Measurements from ENCODE around the gene PXYLP1.
"Not testable (repeated sequence)": the region's sequence is repeated elsewhere in the genome, so short reads cannot be mapped to it uniquely, and the experiment has no call there.

The PXYLP1 gene

GRCh38 chr3:141231101-141231951, at the start of gene PXYLP1:
Gene PXYLP1, plus strand, starts transcription at chr3:141231825. Its CDS starts 28,351 bp downstream, at chr3:141260176.
- Histone ChIP-seq H3K27ac (ENCODE audit: low read length) (no peak within 1 kb of the TSS), H3K4me1 (ENCODE audit: control insufficient read depth, low read depth, low read length) (peaks cover 17% of the 10 kb centered on the region), H3K9ac (ENCODE audit: low read length) (peak within 1 kb of the TSS; percentile 34), H3K36me3 (ENCODE audit: control insufficient read depth, low read depth, low read length) (no peaks in the 10 kb centered on the region), H3K27me3 (ENCODE audit: control insufficient read depth, insufficient read depth, low read length) (peaks cover 30% of the 10 kb centered on the region), H3K9me3 (ENCODE audit: control insufficient read depth, low read depth, low read length) (no peaks in the 10 kb centered on the region), H3K4me3 (ENCODE audit: low read length) (peak within 1 kb of the TSS; percentile 62)

- no peaks in the 10 kb centered on the region for H3K27me3 ChIP-seq (ENCODE audit: control insufficient read depth, insufficient read depth, low read length)
- no peaks in the 10 kb centered on the region for H3K36me3 ChIP-seq (ENCODE audit: control insufficient read depth, low read depth, low read length)
- no peak overlapping the region for H3K4me3 ChIP-seq (ENCODE audit: low read length)
- H3K27ac ChIP-seq (ENCODE audit: low read length), result no peak overlapping the region
- no peak overlapping the region for H3K9ac ChIP-seq (ENCODE audit: low read length)
- no peaks in the 10 kb centered on the region for H3K4me1 ChIP-seq (ENCODE audit: control insufficient read depth, low read depth, low read length)
- H3K9me3 ChIP-seq (ENCODE audit: control insufficient read depth, low read depth, low read length), result no peaks in the 10 kb centered on the region
Observed at GRCh38 chr3:141183606-141184005, 48.0 kb upstream of the PXYLP1 start.

- Histone ChIP-seq H3K4me1 (ENCODE audit: control insufficient read depth, low read depth, low read length) (no peaks in the 10 kb centered on the region), H3K9ac (ENCODE audit: low read length) (no peak overlapping the region), H3K9me3 (ENCODE audit: control insufficient read depth, low read depth, low read length) (no peaks in the 10 kb centered on the region), H3K27ac (ENCODE audit: low read length) (no peak overlapping the region), H3K4me3 (ENCODE audit: low read length) (no peak overlapping the region), H3K27me3 (ENCODE audit: control insufficient read depth, insufficient read depth, low read length) (no peaks in the 10 kb centered on the region), H3K36me3 (ENCODE audit: control insufficient read depth, low read depth, low read length) (no peaks in the 10 kb centered on the region)
Observed at GRCh38 chr3:141184430-141184829, 47.2 kb upstream of the PXYLP1 start.

GRCh38 chr3:141191097-141191749, 40.4 kb upstream of the PXYLP1 start:
- Histone ChIP-seq H3K36me3 (ENCODE audit: control insufficient read depth, low read depth, low read length) (no peaks in the 10 kb centered on the region), H3K4me1 (ENCODE audit: control insufficient read depth, low read depth, low read length) (no peaks in the 10 kb centered on the region), H3K9ac (ENCODE audit: low read length) (no peak overlapping the region), H3K27ac (ENCODE audit: low read length) (no peak overlapping the region), H3K27me3 (ENCODE audit: control insufficient read depth, insufficient read depth, low read length) (no peaks in the 10 kb centered on the region), H3K4me3 (ENCODE audit: low read length) (no peak overlapping the region), H3K9me3 (ENCODE audit: control insufficient read depth, low read depth, low read length) (no peaks in the 10 kb centered on the region)

- H3K4me1 ChIP-seq (ENCODE audit: control insufficient read depth, low read depth, low read length), result no peaks in the 10 kb centered on the region
- H3K27me3 ChIP-seq (ENCODE audit: control insufficient read depth, insufficient read depth, low read length), result no peaks in the 10 kb centered on the region
Observed at GRCh38 chr3:141192345-141192744, 39.3 kb upstream of the PXYLP1 start.

GRCh38 chr3:141193066-141193830, 38.4 kb upstream of the PXYLP1 start:
- H3K4me1 ChIP-seq (ENCODE audit: control insufficient read depth, low read depth, low read length), result no peaks in the 10 kb centered on the region
- no peak overlapping the region for H3K9ac ChIP-seq (ENCODE audit: low read length)
- no peak overlapping the region for H3K4me3 ChIP-seq (ENCODE audit: low read length)
- no peaks in the 10 kb centered on the region for H3K27me3 ChIP-seq (ENCODE audit: control insufficient read depth, insufficient read depth, low read length)
- no peak overlapping the region for H3K27ac ChIP-seq (ENCODE audit: low read length)
- no peaks in the 10 kb centered on the region for H3K9me3 ChIP-seq (ENCODE audit: control insufficient read depth, low read depth, low read length)
- H3K36me3 ChIP-seq (ENCODE audit: control insufficient read depth, low read depth, low read length), result no peaks in the 10 kb centered on the region

More at GRCh38 chr3:141192345-141192744, 39.3 kb upstream of the PXYLP1 start:
- Histone ChIP-seq H3K36me3 (ENCODE audit: control insufficient read depth, low read depth, low read length) (no peaks in the 10 kb centered on the region), H3K9me3 (ENCODE audit: control insufficient read depth, low read depth, low read length) (no peaks in the 10 kb centered on the region), H3K4me3 (ENCODE audit: low read length) (no peak overlapping the region), H3K27ac (ENCODE audit: low read length) (no peak overlapping the region), H3K9ac (ENCODE audit: low read length) (no peak overlapping the region)

GRCh38 chr3:141201122-141201521, 30.5 kb upstream of the PXYLP1 start:
- H3K4me1 ChIP-seq (ENCODE audit: control insufficient read depth, low read depth, low read length), result no peaks in the 10 kb centered on the region
- H3K27ac ChIP-seq (ENCODE audit: low read length), result no peak overlapping the region
- H3K4me3 ChIP-seq (ENCODE audit: low read length), result no peak overlapping the region
- no peaks in the 10 kb centered on the region for H3K27me3 ChIP-seq (ENCODE audit: control insufficient read depth, insufficient read depth, low read length)
- H3K9me3 ChIP-seq (ENCODE audit: control insufficient read depth, low read depth, low read length), result no peaks in the 10 kb centered on the region
- no peak overlapping the region for H3K9ac ChIP-seq (ENCODE audit: low read length)
- H3K36me3 ChIP-seq (ENCODE audit: control insufficient read depth, low read depth, low read length), result no peaks in the 10 kb centered on the region

GRCh38 chr3:141202682-141203081, 28.9 kb upstream of the PXYLP1 start:
- Histone ChIP-seq H3K4me3 (ENCODE audit: low read length) (no peak overlapping the region), H3K4me1 (ENCODE audit: control insufficient read depth, low read depth, low read length) (no peaks in the 10 kb centered on the region), H3K27ac (ENCODE audit: low read length) (no peak overlapping the region), H3K9ac (ENCODE audit: low read length) (no peak overlapping the region), H3K9me3 (ENCODE audit: control insufficient read depth, low read depth, low read length) (no peaks in the 10 kb centered on the region), H3K36me3 (ENCODE audit: control insufficient read depth, low read depth, low read length) (no peaks in the 10 kb centered on the region), H3K27me3 (ENCODE audit: control insufficient read depth, insufficient read depth, low read length) (no peaks in the 10 kb centered on the region)

GRCh38 chr3:141203866-141204265, 27.8 kb upstream of the PXYLP1 start:
- H3K4me1 ChIP-seq (ENCODE audit: control insufficient read depth, low read depth, low read length), result no peaks in the 10 kb centered on the region
- H3K27ac ChIP-seq (ENCODE audit: low read length), result no peak overlapping the region
- H3K36me3 ChIP-seq (ENCODE audit: control insufficient read depth, low read depth, low read length), result no peaks in the 10 kb centered on the region
- H3K9me3 ChIP-seq (ENCODE audit: control insufficient read depth, low read depth, low read length), result no peaks in the 10 kb centered on the region
- no peak overlapping the region for H3K4me3 ChIP-seq (ENCODE audit: low read length)
- no peak overlapping the region for H3K9ac ChIP-seq (ENCODE audit: low read length)
- H3K27me3 ChIP-seq (ENCODE audit: control insufficient read depth, insufficient read depth, low read length), result no peaks in the 10 kb centered on the region

GRCh38 chr3:141204343-141204742, 27.3 kb upstream of the PXYLP1 start:
- Histone ChIP-seq H3K27ac (ENCODE audit: low read length) (no peak overlapping the region), H3K9ac (ENCODE audit: low read length) (no peak overlapping the region), H3K4me1 (ENCODE audit: control insufficient read depth, low read depth, low read length) (no peaks in the 10 kb centered on the region), H3K4me3 (ENCODE audit: low read length) (no peak overlapping the region), H3K36me3 (ENCODE audit: control insufficient read depth, low read depth, low read length) (no peaks in the 10 kb centered on the region), H3K9me3 (ENCODE audit: control insufficient read depth, low read depth, low read length) (no peaks in the 10 kb centered on the region), H3K27me3 (ENCODE audit: control insufficient read depth, insufficient read depth, low read length) (no peaks in the 10 kb centered on the region)

GRCh38 chr3:141211306-141211705, 20.3 kb upstream of the PXYLP1 start:
- not testable (repeated sequence) for H3K4me1 ChIP-seq (ENCODE audit: control insufficient read depth, low read depth, low read length); H3K27ac ChIP-seq (ENCODE audit: low read length); H3K9me3 ChIP-seq (ENCODE audit: control insufficient read depth, low read depth, low read length); H3K36me3 ChIP-seq (ENCODE audit: control insufficient read depth, low read depth, low read length); H3K27me3 ChIP-seq (ENCODE audit: control insufficient read depth, insufficient read depth, low read length); H3K4me3 ChIP-seq (ENCODE audit: low read length); H3K9ac ChIP-seq (ENCODE audit: low read length)

Data from iPS-18a (cell line).